NT2/D1 (cell line): ENCODE data around the gene HELLS.

ENCODE experiments used
- SUZ12 ChIP-seq: IDR thresholded peaks from 2 replicates; pipeline ENCODE4 v1.6.1; 2011; ENCODE audit not compliant: insufficient read length, insufficient read depth; ENCODE audit errors: extremely low read depth
- YY1 ChIP-seq: IDR thresholded peaks from 2 replicates; pipeline ENCODE4 v1.6.1; 2011; ENCODE audit not compliant: insufficient read length, insufficient read depth

DNA sequence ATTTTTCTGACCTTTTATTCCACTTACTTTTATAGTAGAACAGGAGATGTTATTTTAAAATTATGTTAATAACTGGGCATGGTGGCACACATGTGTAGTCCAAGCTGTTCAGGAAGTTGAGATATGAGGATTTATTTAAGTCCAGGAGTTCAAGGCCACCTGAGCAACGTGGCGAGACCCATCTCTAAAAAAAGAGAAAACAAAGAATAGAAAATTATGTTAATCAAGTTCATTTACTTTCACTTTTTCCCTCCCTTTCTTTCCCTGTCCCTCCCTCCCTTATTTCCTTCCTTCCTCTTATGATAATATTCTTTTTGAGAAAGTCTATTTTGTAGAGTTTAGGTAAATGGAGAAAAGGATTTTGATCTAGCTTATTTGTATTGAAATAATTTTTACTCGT, 48.9 kb upstream of the HELLS start:
- TF ChIP-seq YY1, result no peak
- TF ChIP-seq SUZ12, result no peak
